GM12892 (cell line): ENCODE data around the gene SYK.

Experiments used
- POLR2AphosphoS5 ChIP-seq: IDR thresholded peaks from 2 replicates; pipeline ENCODE4 v1.6.1; 2011; ENCODE audit warnings: low read depth, low read length, control low read depth
- TAF1 ChIP-seq: IDR thresholded peaks from 2 replicates; pipeline ENCODE4 v1.6.1; 2011; ENCODE audit warnings: low read depth, mild to moderate bottlenecking, control low read depth, low read length, borderline replicate concordance

DNA sequence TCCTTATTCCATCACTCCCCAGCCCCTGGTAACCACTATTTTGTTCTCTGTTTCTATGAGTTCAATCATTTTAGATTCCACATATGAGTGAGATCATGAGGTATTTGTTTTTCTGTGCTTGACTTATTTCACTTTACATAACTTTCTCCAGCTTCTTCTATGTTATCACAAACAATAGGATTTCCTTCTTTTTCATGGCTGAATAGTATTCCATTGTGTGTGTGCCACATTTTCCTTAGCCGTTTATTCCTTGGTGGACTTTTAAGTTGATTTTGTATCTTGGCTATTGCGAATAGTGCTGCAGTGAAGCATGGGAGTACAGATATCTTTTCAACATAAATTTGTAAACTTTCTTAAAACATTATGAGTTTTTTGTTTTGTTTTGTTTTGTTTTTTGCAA is 15.1 kb downstream of the SYK start:
- no peak for TF ChIP-seq POLR2AphosphoS5
- TF ChIP-seq TAF1, result no peak
